CD4-positive, alpha-beta T cell (primary cell): ENCODE results near the gene AGAP1. TPM values are rescaled to one million over a fixed set of nuclear protein-coding genes. Genes with fewer than 3 reads are reported as not detected.

Experiments used
- ATAC-seq: fragments of 200-7000 bp; cut with Tn5 transposase; one replicate; pipeline ENCODE4 v1.10.0; 2022; ENCODE audit warnings: mild to moderate bottlenecking; ENCODE audit not compliant: poor library complexity
- CTCF ChIA-PET: fragments of 350-600 bp; sonication (Branson Sonifier 250); formaldehyde crosslinking; loops from one replicate; lab custom pipeline; 2021; ENCODE audit warnings: antibody characterized with exemption, inconsistent platforms; lab: Charles Lee
- POLR2A ChIA-PET: fragments of 350-600 bp; sonication (Branson Sonifier 250); formaldehyde crosslinking; loops from one replicate; lab custom pipeline; 2021; ENCODE audit warnings: antibody characterized with exemption, inconsistent platforms; lab: Charles Lee
- DNase-seq, 14 experiments: peaks; one replicate each; pipeline ENCODE4 v3.0.0-alpha.2; 2013 to 2020; ENCODE audit warnings: mixed read lengths in 2 of 14
- H3K27ac ChIP-seq, 2 donors: one replicate each; pipeline versions ENCODE4 v1.5.1 to v1.7.0; 2013; ENCODE audit warnings: low read length in 2 of 2, low read depth in 1 of 2, mild to moderate bottlenecking in 1 of 2
- H3K27me3 ChIP-seq, 2 experiments: 1 replicate in 1 of 2; 2 replicates in 1 of 2; pipeline versions ENCODE4 v1.6.1 to v1.7.0; 2013; ENCODE audit warnings: low read length in 2 of 2, control low read depth in 1 of 2, mild to moderate bottlenecking in 1 of 2, moderate library complexity in 1 of 2; ENCODE audit not compliant: insufficient read depth in 2 of 2, control insufficient read depth in 1 of 2
- H3K36me3 ChIP-seq: one replicate; pipeline ENCODE4 v1.6.1; 2013; ENCODE audit warnings: low read length, control low read depth; ENCODE audit not compliant: insufficient read depth
- H3K4me1 ChIP-seq: one replicate; pipeline ENCODE4 v1.6.1; 2013; ENCODE audit warnings: low read length, control low read depth; ENCODE audit not compliant: insufficient read depth
- H3K4me3 ChIP-seq: one replicate; pipeline ENCODE4 v1.5.1; 2013; ENCODE audit warnings: mild to moderate bottlenecking, low read length, moderate library complexity
- H3K9me3 ChIP-seq, 2 experiments: 1 replicate in 1 of 2; 2 replicates in 1 of 2; pipeline versions ENCODE4 v1.6.1 to v1.7.0; 2013; ENCODE audit warnings: low read length in 2 of 2, mild to moderate bottlenecking in 2 of 2, control low read depth in 1 of 2, moderate library complexity in 1 of 2; ENCODE audit not compliant: control insufficient read depth in 1 of 2, insufficient read depth in 1 of 2
- H3K27ac Mint-ChIP-seq: one replicate; pipeline ENCODE4 v1.8.0; 2020; ENCODE audit warnings: mixed read lengths
- H3K27me3 Mint-ChIP-seq: one replicate; pipeline ENCODE4 v1.8.0; 2021; ENCODE audit warnings: mixed read lengths
- H3K36me3 Mint-ChIP-seq: one replicate; pipeline ENCODE4 v1.8.0; 2021; ENCODE audit warnings: low read depth, mixed read lengths
- H3K4me1 Mint-ChIP-seq: one replicate; pipeline ENCODE4 v1.8.0; 2021; ENCODE audit warnings: low read depth, mixed read lengths
- H3K4me3 Mint-ChIP-seq: one replicate; pipeline ENCODE4 v1.8.0; 2020; ENCODE audit warnings: mild to moderate bottlenecking, mixed read lengths
- H3K9me3 Mint-ChIP-seq: one replicate; pipeline ENCODE4 v1.8.0; 2020; ENCODE audit warnings: mixed read lengths
- intact Hi-C, 2 experiments: fragments of 100-400 bp; cut with DNase I in 1 of 2; cut with micrococcal nuclease in 1 of 2; formaldehyde crosslinking; loops; one replicate each; pipeline versions ENCODE4 v1.15.1 to v1.9.0; 2023 to 2025; cut with DNase I, micrococcal nuclease
- total RNA-seq, 174 experiments: library from RNA in 2 of 174; stranded (reverse) in 2 of 174; gene quantifications; one replicate each; pipeline ENCODE4 v1.2.3 and lab custom pipeline; 2021 to 2026
- TF ChIP-seq, protein P1 (sequence below): fragments of 200-600 bp; IDR thresholded peaks from one replicate; pipeline ENCODE4 v1.8.0; 2022; ENCODE audit warnings: antibody characterized with exemption, mild to moderate bottlenecking

The AGAP1 gene
- total RNA-seq, 2 experiments from 2014 or later, result 2.6 to 3.1 TPM

GRCh38 chr2:235560345-235560744 lies 66.5 kb downstream of the AGAP1 start:
- H3K9me3 ChIP-seq, result no peaks in the 10 kb centered on the region
- CTCF ChIA-PET, result no interaction called here
- TF ChIP-seq, protein P1, sequence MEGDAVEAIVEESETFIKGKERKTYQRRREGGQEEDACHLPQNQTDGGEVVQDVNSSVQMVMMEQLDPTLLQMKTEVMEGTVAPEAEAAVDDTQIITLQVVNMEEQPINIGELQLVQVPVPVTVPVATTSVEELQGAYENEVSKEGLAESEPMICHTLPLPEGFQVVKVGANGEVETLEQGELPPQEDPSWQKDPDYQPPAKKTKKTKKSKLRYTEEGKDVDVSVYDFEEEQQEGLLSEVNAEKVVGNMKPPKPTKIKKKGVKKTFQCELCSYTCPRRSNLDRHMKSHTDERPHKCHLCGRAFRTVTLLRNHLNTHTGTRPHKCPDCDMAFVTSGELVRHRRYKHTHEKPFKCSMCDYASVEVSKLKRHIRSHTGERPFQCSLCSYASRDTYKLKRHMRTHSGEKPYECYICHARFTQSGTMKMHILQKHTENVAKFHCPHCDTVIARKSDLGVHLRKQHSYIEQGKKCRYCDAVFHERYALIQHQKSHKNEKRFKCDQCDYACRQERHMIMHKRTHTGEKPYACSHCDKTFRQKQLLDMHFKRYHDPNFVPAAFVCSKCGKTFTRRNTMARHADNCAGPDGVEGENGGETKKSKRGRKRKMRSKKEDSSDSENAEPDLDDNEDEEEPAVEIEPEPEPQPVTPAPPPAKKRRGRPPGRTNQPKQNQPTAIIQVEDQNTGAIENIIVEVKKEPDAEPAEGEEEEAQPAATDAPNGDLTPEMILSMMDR, result no peak
- Mint-ChIP-seq H3K4me1 (no peaks in the 10 kb centered on the region), H3K36me3 (no peaks in the 10 kb centered on the region), H3K27me3 (peaks cover 39% of the 10 kb centered on the region), H3K4me3 (no peak overlapping the region), H3K27ac (no peak overlapping the region), H3K9me3 (no peaks in the 10 kb centered on the region)
- H3K4me1 ChIP-seq, result no peaks in the 10 kb centered on the region
- no peaks in the 10 kb centered on the region for H3K36me3 ChIP-seq
- POLR2A ChIA-PET, result no interaction called here
- peaks cover 6 to 12% of the 10 kb centered on the region in 2 experiments for H3K27me3 ChIP-seq
- no peak overlapping the region for H3K4me3 ChIP-seq
- DNase-seq, result no peak
- H3K27ac ChIP-seq, result no peak overlapping the region
- no peak for ATAC-seq
- intact Hi-C loops, result no loop called here

DNA sequence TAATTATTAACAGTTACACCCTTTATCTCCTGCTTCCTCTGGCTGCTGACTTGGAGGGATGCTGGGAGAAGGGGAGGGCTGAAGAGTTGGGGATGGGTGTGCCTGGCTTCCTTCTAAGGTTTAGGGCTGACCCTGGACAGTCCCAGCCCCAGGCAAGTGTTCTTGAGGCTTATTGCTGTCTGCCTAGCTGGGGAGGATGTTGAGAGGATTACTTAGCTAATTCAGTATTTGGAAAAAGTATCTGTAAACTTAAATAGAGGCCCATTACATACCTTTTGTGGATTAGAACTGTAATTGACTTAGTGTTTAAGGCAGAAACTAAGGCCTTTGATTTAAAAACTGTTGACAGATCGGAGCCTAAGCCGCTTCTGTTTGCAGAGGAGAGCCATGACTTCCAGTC lies 67.6 kb downstream of the AGAP1 start:
- no peaks in the 10 kb centered on the region for H3K9me3 ChIP-seq
- no peak overlapping the region for H3K4me3 Mint-ChIP-seq
- no peaks in the 10 kb centered on the region for H3K9me3 Mint-ChIP-seq
- no peak overlapping the region for H3K27ac Mint-ChIP-seq
- ATAC-seq (no peak), DNase-seq (no peak)
- intact Hi-C loops, result no loop called here
- POLR2A ChIA-PET, result no interaction called here
- no peak overlapping the region for H3K4me3 ChIP-seq
- no peaks in the 10 kb centered on the region for H3K36me3 ChIP-seq
- H3K4me1 Mint-ChIP-seq, result no peaks in the 10 kb centered on the region
- no peak overlapping the region for H3K27ac ChIP-seq
- CTCF ChIA-PET, result no interaction called here
- H3K27me3 ChIP-seq, result peaks cover 7 to 8% of the 10 kb centered on the region in 2 experiments
- peaks cover 46% of the 10 kb centered on the region for H3K27me3 Mint-ChIP-seq
- H3K36me3 Mint-ChIP-seq, result no peaks in the 10 kb centered on the region
- H3K4me1 ChIP-seq, result no peaks in the 10 kb centered on the region
- TF ChIP-seq, protein P1, result no peak

GRCh38 chr2:235562065-235562747 lies 68.4 kb downstream of the AGAP1 start:
- Histone ChIP-seq H3K27ac (no peak overlapping the region), H3K4me1 (no peaks in the 10 kb centered on the region), H3K36me3 (no peaks in the 10 kb centered on the region), H3K9me3 (peaks cover 0 to 5% of the 10 kb centered on the region in 2 experiments), H3K4me3 (no peak overlapping the region), H3K27me3 (peaks cover 10 to 11% of the 10 kb centered on the region in 2 experiments)
- H3K36me3 Mint-ChIP-seq, result no peaks in the 10 kb centered on the region
- intact Hi-C loops, result no loop called here
- ATAC-seq, result no peak
- ChIA-PET POLR2A (no interaction called here), CTCF (no interaction called here)
- H3K4me3 Mint-ChIP-seq, result no peak overlapping the region
- DNase-seq, result no peak
- no peaks in the 10 kb centered on the region for H3K9me3 Mint-ChIP-seq
- TF ChIP-seq, protein P1, result no peak
- peaks cover 46% of the 10 kb centered on the region for H3K27me3 Mint-ChIP-seq
- no peak overlapping the region for H3K27ac Mint-ChIP-seq
- H3K4me1 Mint-ChIP-seq, result no peaks in the 10 kb centered on the region
